VCaP (cell line): ENCODE data around the gene CCDC149.

ENCODE experiments used
- H3K27ac ChIP-seq: fragments of 450-650 bp; 2 replicates; pipeline ENCODE4 v1.5.1; 2017
- CTCF ChIP-seq: fragments of 450-650 bp; conservative IDR thresholded peaks from 2 replicates; pipeline ENCODE4 v1.5.1; 2017; ENCODE audit warnings: mild to moderate bottlenecking, moderate library complexity

Gene CCDC149

GRCh38 chr4:24937176-24937916 lies 24.5 kb upstream of the CCDC149 start:
- H3K27ac ChIP-seq: no peak overlapping the region
- TF ChIP-seq CTCF: no peak

- H3K27ac ChIP-seq: no peak overlapping the region
- no peak for TF ChIP-seq CTCF
These were observed 23.0 kb upstream of the CCDC149 start for GRCh38 chr4:24935856-24936255.

- TF ChIP-seq CTCF: no peak
- H3K27ac ChIP-seq: no peak overlapping the region
These were observed 21.5 kb upstream of the CCDC149 start for GRCh38 chr4:24934311-24934710.

- no peak overlapping the region for H3K27ac ChIP-seq
- no peak for TF ChIP-seq CTCF
These were observed 20.9 kb upstream of the CCDC149 start for GRCh38 chr4:24933684-24934275.

- H3K27ac ChIP-seq: no peak overlapping the region
- TF ChIP-seq CTCF: no peak
These were observed 19.8 kb upstream of the CCDC149 start for GRCh38 chr4:24932515-24933225.

GRCh38 chr4:24930151-24930550 lies 17.3 kb upstream of the CCDC149 start:
- TF ChIP-seq CTCF: no peak
- H3K27ac ChIP-seq: no peak overlapping the region

GRCh38 chr4:24928708-24929107 lies 15.9 kb upstream of the CCDC149 start:
- TF ChIP-seq CTCF: no peak
- no peak overlapping the region for H3K27ac ChIP-seq
